ENCODE results near the gene FOCAD. TPM values are rescaled to one million over a fixed set of nuclear protein-coding genes. Genes with fewer than 3 reads are reported as not detected.

The FOCAD gene
- total RNA-seq, 1 experiment from 2014 or later: 35.1 TPM

DNA sequence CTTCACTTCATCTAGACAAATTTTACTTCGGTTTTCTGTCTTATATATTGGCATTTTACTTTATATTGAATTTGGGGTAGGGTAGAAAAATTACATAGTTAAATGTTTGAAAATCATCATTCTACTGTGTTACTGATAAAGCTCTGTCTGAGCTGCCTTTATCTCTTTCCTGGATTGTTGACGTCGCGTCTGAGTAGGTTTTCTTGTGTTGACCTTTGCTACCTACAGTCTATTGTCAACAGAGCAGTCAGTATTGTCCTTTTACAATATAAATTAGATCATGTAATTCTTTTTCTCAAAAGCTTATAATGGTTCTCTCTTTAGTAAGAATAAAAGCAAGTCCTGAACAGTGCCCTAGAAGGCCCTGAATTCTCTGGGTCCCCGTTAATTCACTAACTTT lies 219.2 kb downstream of the FOCAD start:
- peaks cover 5% of the 10 kb centered on the region; the same call in 1 of the 2 replicates for H3K4me1 ChIP-seq (ENCODE audit: insufficient read depth, low read length)
- CTCF ChIA-PET: no interaction called here
- POLR2A ChIA-PET (ENCODE audit: unreplicated experiment): no interaction called here
- H3F3A ChIP-seq (ENCODE audit: low read length, unreplicated experiment): no peaks in the 10 kb centered on the region
- no peak overlapping the region for H3K9ac ChIP-seq (ENCODE audit: low read length)
- H4K20me1 ChIP-seq (ENCODE audit: low read length): no peaks in the 10 kb centered on the region
- H3K9me2 ChIP-seq (replicated peaks; ENCODE audit: low read length): no peaks in the 10 kb centered on the region
- no TSS peak for BruUV-seq (replicated peaks)
- intact Hi-C loops (cut with micrococcal nuclease): no loop called here
- DNase-seq: no peak
- no peak for TF ChIP-seq EZH2 (IDR thresholded peaks at IDR 0.05; ENCODE audit: low read length, unreplicated experiment)
- TF ChIP-seq, protein P1, sequence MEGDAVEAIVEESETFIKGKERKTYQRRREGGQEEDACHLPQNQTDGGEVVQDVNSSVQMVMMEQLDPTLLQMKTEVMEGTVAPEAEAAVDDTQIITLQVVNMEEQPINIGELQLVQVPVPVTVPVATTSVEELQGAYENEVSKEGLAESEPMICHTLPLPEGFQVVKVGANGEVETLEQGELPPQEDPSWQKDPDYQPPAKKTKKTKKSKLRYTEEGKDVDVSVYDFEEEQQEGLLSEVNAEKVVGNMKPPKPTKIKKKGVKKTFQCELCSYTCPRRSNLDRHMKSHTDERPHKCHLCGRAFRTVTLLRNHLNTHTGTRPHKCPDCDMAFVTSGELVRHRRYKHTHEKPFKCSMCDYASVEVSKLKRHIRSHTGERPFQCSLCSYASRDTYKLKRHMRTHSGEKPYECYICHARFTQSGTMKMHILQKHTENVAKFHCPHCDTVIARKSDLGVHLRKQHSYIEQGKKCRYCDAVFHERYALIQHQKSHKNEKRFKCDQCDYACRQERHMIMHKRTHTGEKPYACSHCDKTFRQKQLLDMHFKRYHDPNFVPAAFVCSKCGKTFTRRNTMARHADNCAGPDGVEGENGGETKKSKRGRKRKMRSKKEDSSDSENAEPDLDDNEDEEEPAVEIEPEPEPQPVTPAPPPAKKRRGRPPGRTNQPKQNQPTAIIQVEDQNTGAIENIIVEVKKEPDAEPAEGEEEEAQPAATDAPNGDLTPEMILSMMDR (conservative IDR thresholded peaks at IDR 0.05; ENCODE audit: low read depth, low read length): no peak
- no peak for TF ChIP-seq EZH2phosphoT487 (IDR thresholded peaks at IDR 0.05; ENCODE audit: borderline replicate concordance, low read length)
- H3K4me3 ChIP-seq (ENCODE audit: low read length): no peak overlapping the region
- no peaks in the 10 kb centered on the region for H3K27me3 ChIP-seq (ENCODE audit: low read length)
- no peak for ATAC-seq
- no peak overlapping the region for H3K4me2 ChIP-seq (ENCODE audit: low read length)
- H3K36me3 ChIP-seq (ENCODE audit: low read depth, low read length): no peaks in the 10 kb centered on the region
- H3K79me2 ChIP-seq (ENCODE audit: low read length): no peaks in the 10 kb centered on the region
- no peaks in the 10 kb centered on the region for H3K9me3 ChIP-seq (ENCODE audit: low read length)
- no peak overlapping the region for H2AFZ ChIP-seq (ENCODE audit: low read length)
- H3K27ac ChIP-seq (ENCODE audit: low read length): no peak overlapping the region

- POLR2A ChIA-PET (ENCODE audit: unreplicated experiment): no interaction called here
- Histone ChIP-seq H3K9ac (ENCODE audit: low read length) (no peak overlapping the region), H3K27ac (ENCODE audit: low read length) (no peak overlapping the region), H4K20me1 (ENCODE audit: low read length) (no peaks in the 10 kb centered on the region), H3K36me3 (ENCODE audit: low read depth, low read length) (no peaks in the 10 kb centered on the region), H3K9me2 (replicated peaks; ENCODE audit: low read length) (no peaks in the 10 kb centered on the region), H3K9me3 (ENCODE audit: low read length) (no peaks in the 10 kb centered on the region), H3K4me1 (ENCODE audit: insufficient read depth, low read length) (peaks cover 5% of the 10 kb centered on the region; the same call in 1 of the 2 replicates), H3K27me3 (ENCODE audit: low read length) (no peaks in the 10 kb centered on the region), H3K4me2 (ENCODE audit: low read length) (no peak overlapping the region), H3F3A (ENCODE audit: low read length, unreplicated experiment) (no peaks in the 10 kb centered on the region), H3K79me2 (ENCODE audit: low read length) (no peaks in the 10 kb centered on the region), H2AFZ (ENCODE audit: low read length) (no peak overlapping the region), H3K4me3 (ENCODE audit: low read length) (no peak overlapping the region)
- ATAC-seq (no peak), DNase-seq (no peak)
- intact Hi-C loops (cut with micrococcal nuclease): no loop called here
- TF ChIP-seq, protein P1 (conservative IDR thresholded peaks at IDR 0.05; ENCODE audit: low read depth, low read length): no peak
- no peak for TF ChIP-seq EZH2 (IDR thresholded peaks at IDR 0.05; ENCODE audit: low read length, unreplicated experiment)
- no peak for TF ChIP-seq EZH2phosphoT487 (IDR thresholded peaks at IDR 0.05; ENCODE audit: borderline replicate concordance, low read length)
- CTCF ChIA-PET: no interaction called here
- BruUV-seq (replicated peaks): no TSS peak
Measured at GRCh38 chr9:20904995-20905394, 220.9 kb downstream of the FOCAD start.

- H3K27ac ChIP-seq (ENCODE audit: low read length): no peak overlapping the region
- no peak for DNase-seq
- no peaks in the 10 kb centered on the region for H3K27me3 ChIP-seq (ENCODE audit: low read length)
- no peak overlapping the region for H3K4me2 ChIP-seq (ENCODE audit: low read length)
- no TSS peak for BruUV-seq (replicated peaks)
- H2AFZ ChIP-seq (ENCODE audit: low read length): no peak overlapping the region
- no peaks in the 10 kb centered on the region for H3K9me3 ChIP-seq (ENCODE audit: low read length)
- no peaks in the 10 kb centered on the region for H3K79me2 ChIP-seq (ENCODE audit: low read length)
- ChIA-PET CTCF (no interaction called here), POLR2A (ENCODE audit: unreplicated experiment) (no interaction called here)
- H3K9ac ChIP-seq (ENCODE audit: low read length): no peak overlapping the region
- H3K36me3 ChIP-seq (ENCODE audit: low read depth, low read length): no peaks in the 10 kb centered on the region
- TF ChIP-seq EZH2phosphoT487 (IDR thresholded peaks at IDR 0.05; ENCODE audit: borderline replicate concordance, low read length) (no peak), EZH2 (IDR thresholded peaks at IDR 0.05; ENCODE audit: low read length, unreplicated experiment) (no peak)
- TF ChIP-seq, protein P1 (conservative IDR thresholded peaks at IDR 0.05; ENCODE audit: low read depth, low read length): no peak
- H3K4me1 ChIP-seq (ENCODE audit: insufficient read depth, low read length): peaks cover 5% of the 10 kb centered on the region; the same call in 1 of the 2 replicates
- no peak overlapping the region for H3K4me3 ChIP-seq (ENCODE audit: low read length)
- H3F3A ChIP-seq (ENCODE audit: low read length, unreplicated experiment): no peaks in the 10 kb centered on the region
- no peaks in the 10 kb centered on the region for H3K9me2 ChIP-seq (replicated peaks; ENCODE audit: low read length)
- intact Hi-C loops (cut with micrococcal nuclease): no loop called here
- no peaks in the 10 kb centered on the region for H4K20me1 ChIP-seq (ENCODE audit: low read length)
- peak; percentile 33; the same call in 1 of the 2 replicates for ATAC-seq
Measured at GRCh38 chr9:20906326-20906725, 222.3 kb downstream of the FOCAD start.

All from PC-3 (cell line).